IPS-18a (cell line): Measurements from ENCODE around the gene APAF1.
"Not testable (repeated sequence)": the region's sequence is repeated elsewhere in the genome, so short reads cannot be mapped to it uniquely, and the experiment has no call there.

Experiments used
- H3K27ac ChIP-seq: one replicate; pipeline ENCODE4 v1.5.1; 2013; ENCODE audit warnings: low read length
- H3K27me3 ChIP-seq: one replicate; pipeline ENCODE4 v1.6.1; 2013; ENCODE audit warnings: mild to moderate bottlenecking, low read length; ENCODE audit not compliant: control insufficient read depth, insufficient read depth
- H3K36me3 ChIP-seq: one replicate; pipeline ENCODE4 v1.6.1; 2013; ENCODE audit warnings: low read depth, low read length; ENCODE audit not compliant: control insufficient read depth
- H3K4me1 ChIP-seq: one replicate; pipeline ENCODE4 v1.6.1; 2013; ENCODE audit warnings: low read depth, low read length; ENCODE audit not compliant: control insufficient read depth
- H3K4me3 ChIP-seq: one replicate; pipeline ENCODE4 v1.5.1; 2013; ENCODE audit warnings: low read length
- H3K9ac ChIP-seq: one replicate; pipeline ENCODE4 v1.6.1; 2013; ENCODE audit warnings: mild to moderate bottlenecking, low read length, moderate library complexity
- H3K9me3 ChIP-seq: one replicate; pipeline ENCODE4 v1.6.1; 2013; ENCODE audit warnings: low read depth, low read length; ENCODE audit not compliant: control insufficient read depth

The APAF1 gene

GRCh38 chr12:98750511-98750910, 105.4 kb downstream of the APAF1 start:
- Histone ChIP-seq H3K9ac (no peak overlapping the region), H3K9me3 (no peaks in the 10 kb centered on the region), H3K36me3 (no peaks in the 10 kb centered on the region), H3K4me3 (no peak overlapping the region), H3K27me3 (peaks cover 15% of the 10 kb centered on the region), H3K27ac (no peak overlapping the region), H3K4me1 (no peaks in the 10 kb centered on the region)

- H3K4me1 ChIP-seq = no peaks in the 10 kb centered on the region
- peaks cover 3% of the 10 kb centered on the region for H3K27me3 ChIP-seq
- H3K36me3 ChIP-seq = no peaks in the 10 kb centered on the region
- H3K4me3 ChIP-seq = no peak overlapping the region
- no peaks in the 10 kb centered on the region for H3K9me3 ChIP-seq
- no peak overlapping the region for H3K27ac ChIP-seq
- no peak overlapping the region for H3K9ac ChIP-seq
These were observed 106.6 kb downstream of the APAF1 start for GRCh38 chr12:98751580-98752115.

- Histone ChIP-seq H3K9ac (no peak overlapping the region), H3K4me3 (no peak overlapping the region), H3K36me3 (no peaks in the 10 kb centered on the region), H3K4me1 (no peaks in the 10 kb centered on the region), H3K27ac (no peak overlapping the region), H3K27me3 (no peaks in the 10 kb centered on the region), H3K9me3 (no peaks in the 10 kb centered on the region)
These were observed 107.6 kb downstream of the APAF1 start for GRCh38 chr12:98752726-98753125.

GRCh38 chr12:98754095-98754494, 109.0 kb downstream of the APAF1 start:
- H3K4me3 ChIP-seq = no peak overlapping the region
- H3K27me3 ChIP-seq = no peaks in the 10 kb centered on the region
- no peak overlapping the region for H3K9ac ChIP-seq
- H3K9me3 ChIP-seq = no peaks in the 10 kb centered on the region
- H3K36me3 ChIP-seq = no peaks in the 10 kb centered on the region
- no peak overlapping the region for H3K27ac ChIP-seq
- H3K4me1 ChIP-seq = no peaks in the 10 kb centered on the region

GRCh38 chr12:98755855-98756254, 110.8 kb downstream of the APAF1 start:
- H3K4me1 ChIP-seq, H3K9ac ChIP-seq, H3K9me3 ChIP-seq, H3K27me3 ChIP-seq, H3K4me3 ChIP-seq, H3K27ac ChIP-seq, H3K36me3 ChIP-seq: not testable (repeated sequence)

- no peak overlapping the region for H3K27ac ChIP-seq
- H3K9ac ChIP-seq = no peak overlapping the region
- H3K9me3 ChIP-seq = no peaks in the 10 kb centered on the region
- no peak overlapping the region for H3K4me3 ChIP-seq
- no peaks in the 10 kb centered on the region for H3K36me3 ChIP-seq
- H3K4me1 ChIP-seq = no peaks in the 10 kb centered on the region
- H3K27me3 ChIP-seq = no peaks in the 10 kb centered on the region
These were observed 112.4 kb downstream of the APAF1 start for GRCh38 chr12:98757455-98757854.

GRCh38 chr12:98758331-98758730, 113.2 kb downstream of the APAF1 start:
- H3K9ac ChIP-seq = no peak overlapping the region
- H3K27ac ChIP-seq = no peak overlapping the region
- no peaks in the 10 kb centered on the region for H3K36me3 ChIP-seq
- no peaks in the 10 kb centered on the region for H3K27me3 ChIP-seq
- no peak overlapping the region for H3K4me3 ChIP-seq
- no peaks in the 10 kb centered on the region for H3K4me1 ChIP-seq
- no peaks in the 10 kb centered on the region for H3K9me3 ChIP-seq

GRCh38 chr12:98763656-98764055, 118.6 kb downstream of the APAF1 start:
- no peak overlapping the region for H3K4me3 ChIP-seq
- H3K9me3 ChIP-seq = no peaks in the 10 kb centered on the region
- no peak overlapping the region for H3K9ac ChIP-seq
- H3K4me1 ChIP-seq = no peaks in the 10 kb centered on the region
- H3K36me3 ChIP-seq = no peaks in the 10 kb centered on the region
- H3K27ac ChIP-seq = no peak overlapping the region
- H3K27me3 ChIP-seq = no peaks in the 10 kb centered on the region

GRCh38 chr12:98767248-98767647, 122.2 kb downstream of the APAF1 start:
- Histone ChIP-seq H3K9me3 (no peaks in the 10 kb centered on the region), H3K4me1 (no peaks in the 10 kb centered on the region), H3K9ac (no peak overlapping the region), H3K27ac (no peak overlapping the region), H3K36me3 (no peaks in the 10 kb centered on the region), H3K27me3 (no peaks in the 10 kb centered on the region), H3K4me3 (no peak overlapping the region)

- Histone ChIP-seq H3K4me1 (no peaks in the 10 kb centered on the region), H3K27me3 (no peaks in the 10 kb centered on the region), H3K4me3 (no peak overlapping the region), H3K36me3 (no peaks in the 10 kb centered on the region), H3K27ac (no peak overlapping the region), H3K9ac (no peak overlapping the region), H3K9me3 (no peaks in the 10 kb centered on the region)
These were observed 124.0 kb downstream of the APAF1 start for GRCh38 chr12:98769068-98769467.

GRCh38 chr12:98770230-98770629, 125.1 kb downstream of the APAF1 start:
- Histone ChIP-seq H3K27ac (no peak overlapping the region), H3K36me3 (no peaks in the 10 kb centered on the region), H3K9me3 (no peaks in the 10 kb centered on the region), H3K27me3 (no peaks in the 10 kb centered on the region), H3K4me1 (no peaks in the 10 kb centered on the region), H3K9ac (no peak overlapping the region), H3K4me3 (no peak overlapping the region)

GRCh38 chr12:98771811-98772752, 127.0 kb downstream of the APAF1 start:
- Histone ChIP-seq H3K4me1 (no peaks in the 10 kb centered on the region), H3K36me3 (no peaks in the 10 kb centered on the region), H3K9me3 (no peaks in the 10 kb centered on the region)

More at GRCh38 chr12:98771811-98772752, 127.0 kb downstream of the APAF1 start:
- H3K27me3 ChIP-seq = no peaks in the 10 kb centered on the region
- H3K4me3 ChIP-seq = no peak overlapping the region
- H3K27ac ChIP-seq = no peak overlapping the region
- no peak overlapping the region for H3K9ac ChIP-seq
